GM21447 (cell line): ENCODE data around the gene OR4S1.
"Not testable (repeated sequence)": the region's sequence is repeated elsewhere in the genome, so short reads cannot be mapped to it uniquely, and the experiment has no call there.

ENCODE experiments used
- ATAC-seq: cut with Tn5 transposase; IDR thresholded peaks from one replicate; pipeline ENCODE4 v1.9.1; 2021; ENCODE audit not compliant: unreplicated experiment

OR4S1 gene

GRCh38 chr11:48305923-48306322 is at the start of gene OR4S1:
TSS of gene OR4S1 (plus strand) at chr11:48306223. CDS start at chr11:48306223, 0 bp downstream.
- no peak for ATAC-seq

GRCh38 chr11:48261600-48261999 is 44.4 kb upstream of the OR4S1 start:
- ATAC-seq: no peak

GRCh38 chr11:48263423-48263911 is 42.6 kb upstream of the OR4S1 start, which contains the start of gene OR4X1:
TSS of gene OR4X1 (plus strand) at chr11:48263861. CDS start at chr11:48263861, 0 bp downstream.
- no peak for ATAC-seq

- ATAC-seq: no peak
Measured at GRCh38 chr11:48270621-48271020, 35.4 kb upstream of the OR4S1 start.

GRCh38 chr11:48272606-48273005 is 33.4 kb upstream of the OR4S1 start:
- ATAC-seq: no peak

- ATAC-seq: no peak
Measured at GRCh38 chr11:48307760-48308386, 1.9 kb downstream of the OR4S1 start.

GRCh38 chr11:48313590-48313989 is 7.6 kb downstream of the OR4S1 start:
- not testable (repeated sequence) for ATAC-seq

- ATAC-seq: not testable (repeated sequence)
Measured at GRCh38 chr11:48319813-48320212, 13.8 kb downstream of the OR4S1 start.

- not testable (repeated sequence) for ATAC-seq
Measured at GRCh38 chr11:48324620-48325019, 18.6 kb downstream of the OR4S1 start, which contains the start of gene OR4C3. TSS of gene OR4C3 (plus strand) at chr11:48324920. CDS start at chr11:48325022, 102 bp downstream.

GRCh38 chr11:48341466-48341865 is 35.4 kb downstream of the OR4S1 start:
- no peak for ATAC-seq

GRCh38 chr11:48342505-48342904 is 36.5 kb downstream of the OR4S1 start:
- ATAC-seq: not testable (repeated sequence)

- ATAC-seq: not testable (repeated sequence)
Measured at GRCh38 chr11:48346286-48346685, 40.3 kb downstream of the OR4S1 start.

GRCh38 chr11:48354013-48354412 is 48.0 kb downstream of the OR4S1 start:
- ATAC-seq: no peak

- ATAC-seq: no peak
Measured at GRCh38 chr11:48354677-48355076, 48.7 kb downstream of the OR4S1 start.
